H1 (cell line): Measurements from ENCODE around the gene LLGL1. TPM values are rescaled to one million over a fixed set of nuclear protein-coding genes. Genes with fewer than 3 reads are reported as not detected.

Source experiments
- CHD7 ChIP-seq: fragments of 300-600 bp; sonication (generic); IDR thresholded peaks from 2 replicates; pipeline ENCODE4 v1.7.1; 2012; ENCODE audit warnings: low read length, moderate library complexity, mild to moderate bottlenecking, inconsistent platforms; ENCODE audit not compliant: insufficient replicate concordance
- TAF7 ChIP-seq: optimal IDR thresholded peaks from 2 replicates; pipeline ENCODE3; 2011; ENCODE audit warnings: low read depth, mild to moderate bottlenecking, inconsistent platforms, low read length, moderate library complexity, borderline replicate concordance
- polyA plus RNA-seq, 7 experiments: library from polyadenylated mRNA; depleted of rRNA in 3 of 7; stranded (reverse) in 5 of 7; unstranded in 2 of 7; fragments of >200 nt in 5 of 7; fragments of 200-250 nt in 2 of 7; gene quantifications; 1 replicate in 5 of 7; 2 replicates in 1 of 7; 4 replicates in 1 of 7; pipeline versions ENCODE4 v1.2.1 to v1.2.3, GENCODE V29; 2011 to 2013; ENCODE audit warnings: missing spikeins in 2 of 7, mixed read lengths in 2 of 7
- total RNA-seq: library from RNA; stranded (reverse); fragmentation: NEBNext Ultra II Directional; extraction: Animal tissue kit (Norgen Biotek cat#: 25700); gene quantifications from 2 replicates; pipeline ENCODE4 v1.2.1, GENCODE V29; 2021

The LLGL1 gene
- total and polyA plus RNA-seq, 2 of the 8 experiments (the other 6 are each of a cell fraction or from before 2014, with no cell fraction given) = 71.3 to 107 TPM

- TF ChIP-seq CHD7 (no peak), TAF7 (no peak)
- TF ChIP-seq, all 59 proteins: peak for 0
Observed at GRCh38 chr17:18233803-18234518, 8.5 kb downstream of the LLGL1 start (continued).
